Effector CD8-positive, alpha-beta T cell (primary cell): Measurements from ENCODE around the gene TDRD10.
"Not testable (repeated sequence)": the region's sequence is repeated elsewhere in the genome, so short reads cannot be mapped to it uniquely, and the experiment has no call there.

ENCODE experiments used
- DNase-seq: peaks from one replicate; lab custom pipeline; 2025; lab: John Stamatoyannopoulos, UW

The TDRD10 gene

DNA sequence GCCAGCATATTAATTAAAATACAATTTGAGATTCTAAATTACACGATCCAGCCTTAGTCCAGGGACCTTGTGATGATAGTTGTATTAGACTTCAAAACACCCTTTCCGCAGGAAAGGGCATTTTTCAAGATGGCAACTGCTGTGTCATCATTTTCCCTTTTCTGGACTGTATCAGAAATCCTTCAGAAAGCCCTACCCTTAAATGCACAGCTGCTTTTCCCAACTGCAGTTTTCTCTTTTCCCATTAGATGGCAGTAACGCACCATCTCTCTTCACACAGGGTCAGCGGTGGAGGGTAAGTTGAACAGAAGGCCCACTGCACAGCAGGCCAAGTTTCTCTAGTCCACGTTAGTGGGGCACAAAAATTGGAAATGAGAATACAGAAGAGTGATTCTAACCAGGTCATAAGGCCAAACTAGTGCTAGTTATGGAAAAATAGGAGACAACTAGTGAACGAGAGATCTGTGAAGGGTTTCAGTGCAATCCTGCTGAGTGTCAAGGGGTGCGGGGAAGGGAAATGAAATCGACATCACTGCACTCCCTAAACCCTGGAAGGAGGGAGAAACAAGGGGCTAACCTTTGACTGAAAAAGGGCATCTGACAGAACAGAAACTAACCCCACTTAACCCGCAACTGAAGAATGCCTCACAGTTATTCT, 22.1 kb upstream of the TDRD10 start:
- peak; percentile 30 for DNase-seq

DNA sequence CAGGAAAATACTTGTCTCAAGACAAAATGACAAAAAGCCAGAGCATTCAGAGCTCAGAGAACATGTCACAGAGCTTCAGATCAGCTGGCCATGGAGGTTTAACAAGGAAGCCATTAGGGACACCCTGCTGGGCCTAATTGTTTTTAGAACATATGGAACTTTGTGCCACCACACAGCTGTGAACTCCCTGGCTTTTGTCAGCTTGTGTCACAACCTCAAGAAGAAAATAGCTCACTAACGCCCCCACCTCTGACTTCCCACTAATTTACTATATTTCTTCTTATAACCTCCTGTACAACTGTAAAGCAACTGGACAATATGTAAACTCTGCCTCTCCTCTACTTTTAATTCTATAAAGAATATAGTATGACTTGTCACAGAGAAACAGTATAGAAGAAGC, 21.0 kb upstream of the TDRD10 start:
- DNase-seq, result no peak

DNA sequence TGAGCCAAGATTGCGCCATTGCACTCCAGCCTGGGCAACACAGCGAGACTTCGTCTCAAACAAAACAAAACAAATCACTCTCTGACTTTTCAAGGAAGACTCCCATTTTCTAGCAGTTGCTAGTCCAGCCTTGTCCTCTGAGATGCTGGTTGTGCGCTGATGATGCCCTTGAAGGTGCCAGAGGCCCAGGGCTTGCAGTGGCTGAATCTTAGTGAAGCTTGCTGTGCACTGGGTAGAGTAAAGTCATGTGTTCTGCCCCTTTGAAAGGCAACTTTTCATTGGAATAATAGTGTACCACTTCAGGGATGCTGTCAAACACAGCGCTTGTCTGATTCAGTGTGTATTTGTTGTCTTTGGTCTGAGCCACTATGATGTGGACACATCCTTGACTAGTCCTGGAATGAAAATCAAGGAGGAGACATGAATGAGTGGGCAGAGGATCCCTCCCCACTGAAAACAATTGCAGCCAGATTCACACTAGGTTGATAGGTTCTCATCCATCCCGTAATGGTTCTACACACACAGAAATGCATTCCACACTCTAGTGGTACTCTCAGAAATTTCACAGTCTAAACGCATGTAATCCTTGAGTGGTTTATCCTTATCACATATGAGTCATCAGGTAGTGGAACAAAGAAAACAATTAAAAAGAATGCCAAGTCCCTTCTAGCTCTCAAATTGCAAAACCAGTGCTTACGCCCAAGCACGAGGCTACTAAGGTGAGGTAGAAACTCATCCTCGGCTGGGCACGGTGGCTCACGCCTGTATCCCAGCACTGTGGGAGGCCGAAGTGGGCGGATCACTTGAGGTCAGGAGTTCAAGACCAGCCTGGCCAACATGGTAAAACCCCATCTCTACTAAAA, 17.8 kb upstream of the TDRD10 start:
- no peak for DNase-seq

DNA sequence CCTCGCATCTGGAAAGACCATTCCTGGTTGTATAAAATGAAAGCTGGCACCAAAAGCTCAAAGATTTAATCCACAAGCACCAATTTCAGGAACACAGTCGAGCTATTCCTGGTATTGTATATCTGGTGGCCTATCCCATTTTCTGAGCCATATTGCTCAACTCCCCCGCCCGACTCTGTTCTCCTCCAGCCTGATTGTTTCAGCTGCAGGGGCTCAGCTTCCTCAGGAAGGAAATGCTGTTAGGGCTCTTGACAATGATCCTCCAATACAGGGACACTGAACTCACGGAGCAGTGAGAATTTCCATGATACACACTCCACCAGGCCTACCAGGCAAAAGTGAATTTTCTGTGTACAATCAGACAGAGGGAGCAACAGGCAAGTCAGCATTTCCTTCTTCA, 16.9 kb upstream of the TDRD10 start:
- no peak for DNase-seq

DNA sequence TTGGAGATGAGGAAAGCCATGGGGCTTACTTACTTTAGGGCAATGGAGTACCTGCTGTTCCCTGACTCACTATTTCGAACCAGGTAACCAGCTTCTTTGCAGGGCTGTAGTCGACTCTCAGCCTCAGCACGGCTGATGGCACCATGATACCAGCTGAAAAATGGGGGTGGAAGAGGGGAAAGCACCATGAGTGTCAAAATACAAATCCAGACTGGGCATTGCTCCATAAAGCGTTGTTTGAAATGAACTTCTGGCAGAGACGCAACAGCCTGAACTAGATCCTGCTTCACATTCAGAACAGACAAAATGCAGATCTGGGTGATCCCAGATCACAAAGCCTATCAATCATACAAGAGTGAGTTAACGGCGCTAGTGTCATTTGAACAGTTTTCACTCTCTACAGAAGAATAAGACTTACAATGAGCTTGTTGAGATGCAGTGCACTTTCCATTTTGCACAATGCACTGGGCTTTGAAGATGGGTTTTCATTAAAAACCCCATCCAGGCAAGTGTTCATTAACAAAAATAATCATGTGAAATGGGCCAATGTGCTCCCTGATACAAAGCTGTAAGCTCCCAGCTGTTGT, 16.0 kb upstream of the TDRD10 start:
- DNase-seq, result no peak

DNA sequence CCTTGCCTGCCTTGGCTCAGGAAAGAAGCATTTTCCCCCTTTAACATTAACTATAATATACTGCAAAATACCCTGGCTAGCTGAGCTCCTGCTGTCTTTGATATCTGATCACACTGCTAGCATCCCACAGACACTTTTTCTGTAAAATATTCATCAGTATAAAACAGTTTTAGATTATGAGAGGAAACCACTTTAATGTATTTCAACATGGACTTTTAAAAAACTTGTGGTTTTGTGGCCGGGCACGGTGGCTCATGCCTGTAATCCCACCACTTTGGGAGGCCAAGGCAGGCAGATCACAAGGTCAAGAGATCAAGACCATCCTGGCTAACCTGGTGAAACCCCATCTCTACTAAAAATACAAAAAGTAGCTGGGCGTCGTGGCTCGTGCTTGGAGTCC, 15.3 kb upstream of the TDRD10 start:
- DNase-seq, result not testable (repeated sequence)

DNA sequence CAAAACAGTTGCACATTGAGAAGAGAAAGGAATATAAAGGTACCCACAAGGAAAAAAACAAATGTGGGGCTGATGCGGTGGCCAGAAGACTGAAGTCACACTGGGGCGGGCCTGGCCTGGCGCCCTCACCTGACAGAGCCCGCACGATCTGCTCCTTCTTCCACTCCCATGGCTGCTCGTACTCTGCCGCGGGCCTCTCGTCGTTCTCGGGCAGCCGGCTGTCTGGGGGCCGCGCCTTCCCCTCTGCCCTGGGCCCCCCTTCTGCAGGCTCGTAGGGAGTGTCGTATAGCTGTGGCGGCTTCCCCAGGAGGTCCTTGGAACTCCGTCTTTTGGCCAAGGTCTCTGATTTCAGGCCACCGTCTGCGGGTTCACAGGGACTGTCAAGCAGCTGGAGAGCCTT, 13.1 kb upstream of the TDRD10 start:
- DNase-seq, result no peak

DNA sequence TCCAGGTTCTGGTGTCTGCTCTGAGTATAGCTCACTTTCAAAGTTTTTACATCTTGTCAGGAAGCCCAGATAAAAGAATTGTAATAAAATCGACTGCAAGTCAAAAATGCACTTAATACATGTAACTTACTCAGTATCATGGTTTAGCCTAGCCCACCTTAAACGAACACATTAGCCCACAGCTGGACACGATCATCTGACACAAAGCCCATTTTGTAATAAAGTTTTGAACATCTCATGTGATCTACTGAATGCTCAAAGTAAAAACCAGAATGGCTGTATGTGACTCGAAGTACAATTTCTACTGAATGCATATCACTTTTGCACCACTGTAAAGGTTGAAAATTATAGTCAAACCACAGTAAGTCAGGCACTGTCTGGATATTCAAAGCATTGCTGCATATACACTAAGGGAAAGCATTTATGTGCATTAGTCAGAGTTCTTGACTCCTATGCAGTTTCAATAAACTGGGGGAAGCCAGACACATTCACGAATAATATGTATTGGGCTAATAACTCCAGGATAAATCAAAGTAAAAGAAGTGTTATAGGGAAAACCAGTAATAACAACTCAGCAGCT, 12.2 kb upstream of the TDRD10 start:
- DNase-seq, result no peak

DNA sequence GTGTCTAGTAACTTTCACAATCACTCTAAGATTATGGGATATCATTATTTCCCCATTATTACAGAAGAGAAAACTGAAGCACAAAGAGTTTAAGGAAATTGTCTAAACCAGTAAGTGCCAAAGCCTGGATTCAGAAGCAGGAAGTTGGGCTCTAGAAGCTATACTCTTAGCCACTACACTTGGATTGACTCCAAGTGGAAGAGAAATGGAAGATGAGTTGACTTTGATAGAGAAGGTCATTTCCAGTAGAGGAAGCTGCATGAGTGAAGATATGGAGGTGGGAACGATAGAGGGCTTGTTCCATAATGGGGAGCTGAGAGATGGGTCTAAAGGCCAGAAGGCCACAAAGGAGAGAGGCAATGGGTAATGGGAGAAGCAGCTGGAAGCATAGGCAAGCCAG, 11.7 kb upstream of the TDRD10 start:
- no peak for DNase-seq

DNA sequence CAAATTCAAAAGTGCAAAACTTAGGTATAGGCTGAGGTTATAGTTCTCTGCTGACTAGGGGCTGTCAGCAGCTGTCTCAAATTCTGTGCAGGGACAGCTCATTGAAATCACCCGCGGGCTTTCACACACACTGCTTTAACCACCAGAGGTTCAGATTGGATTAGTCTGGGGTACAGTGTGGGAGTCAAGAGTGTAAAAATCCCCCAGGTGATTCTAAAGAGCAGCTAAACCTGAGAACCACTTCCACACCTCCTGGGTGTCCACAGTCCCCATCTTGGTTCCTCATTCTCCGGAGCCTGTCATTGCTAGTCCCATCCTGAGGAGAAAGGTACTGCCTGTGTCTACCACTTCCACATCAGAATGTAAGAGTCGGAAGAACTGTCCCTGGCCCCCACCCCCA, 9.9 kb upstream of the TDRD10 start:
- DNase-seq, result no peak

DNA sequence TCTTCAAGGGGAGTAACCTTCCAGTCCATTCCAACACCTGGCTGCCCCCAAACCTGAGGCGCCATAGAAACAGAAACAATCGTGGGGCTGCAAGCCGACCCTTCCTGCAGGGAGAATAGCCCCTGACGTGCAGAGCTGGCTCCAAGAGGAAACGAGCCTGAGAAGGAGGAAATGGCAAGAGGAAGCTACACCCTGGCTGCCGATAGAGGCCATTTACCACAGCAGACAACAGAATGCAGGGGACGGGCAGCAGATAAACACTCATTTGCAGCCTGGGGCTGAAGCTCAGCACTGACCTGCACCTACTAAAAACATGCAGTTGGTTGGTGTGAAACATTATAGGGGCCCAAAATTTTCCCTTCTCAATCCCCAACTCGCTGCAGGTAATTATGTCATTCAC, 8.7 kb upstream of the TDRD10 start:
- no peak for DNase-seq

DNA sequence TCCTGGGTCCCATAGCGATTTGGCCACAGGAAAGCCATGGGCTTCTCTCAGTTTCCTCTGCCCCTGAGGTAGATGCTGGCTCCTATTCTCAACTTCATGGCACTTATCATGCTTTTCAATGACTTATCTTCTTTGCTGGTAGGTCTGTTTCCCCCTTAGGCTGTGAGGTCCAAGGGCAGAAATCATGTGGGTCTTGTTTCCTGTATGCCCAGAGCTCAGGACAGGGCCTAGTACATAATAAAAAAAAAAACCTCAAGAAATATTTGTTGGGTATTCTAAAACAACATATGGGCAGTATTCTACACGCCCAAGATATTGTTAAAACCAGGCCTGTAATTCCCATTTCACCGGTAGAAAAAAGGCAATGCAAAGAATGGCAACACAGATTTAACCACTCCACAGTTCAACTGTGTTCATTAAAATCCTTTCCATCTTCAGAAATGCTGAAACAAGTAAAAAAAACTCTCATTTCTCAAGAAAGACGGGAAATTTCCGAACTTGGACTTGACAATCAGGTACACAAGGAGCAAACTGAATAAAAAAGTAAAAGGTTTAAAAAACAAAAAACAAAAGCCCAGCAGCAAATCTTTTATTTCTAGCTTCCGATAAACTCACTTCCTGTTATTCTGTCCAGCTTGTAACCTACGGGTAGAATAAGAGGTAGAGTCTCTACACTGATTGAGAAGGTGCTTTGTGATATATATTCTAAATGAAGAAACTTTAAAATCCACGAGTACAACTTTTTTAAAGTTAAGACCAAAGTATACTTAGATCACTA, 6.3 kb upstream of the TDRD10 start:
- no peak for DNase-seq

DNA sequence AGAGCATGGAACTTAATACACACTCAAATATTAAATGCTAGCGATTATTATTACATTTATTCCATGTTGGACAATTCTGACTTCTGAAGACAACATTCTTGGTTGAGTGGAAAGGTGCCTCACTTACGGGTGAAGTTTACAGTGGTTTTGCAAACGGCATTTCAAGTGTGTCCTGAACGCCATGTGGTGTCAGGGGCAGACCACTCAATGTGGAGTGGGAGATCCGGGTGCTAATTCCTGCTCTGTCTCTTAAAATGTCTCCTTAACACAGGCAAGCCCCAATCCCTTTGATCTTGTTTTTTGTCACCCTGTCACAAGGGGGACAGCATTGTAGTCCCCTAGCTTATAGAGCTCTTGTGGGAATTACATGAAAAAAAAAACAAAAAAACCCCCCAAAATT, 5.6 kb upstream of the TDRD10 start:
- no peak for DNase-seq

DNA sequence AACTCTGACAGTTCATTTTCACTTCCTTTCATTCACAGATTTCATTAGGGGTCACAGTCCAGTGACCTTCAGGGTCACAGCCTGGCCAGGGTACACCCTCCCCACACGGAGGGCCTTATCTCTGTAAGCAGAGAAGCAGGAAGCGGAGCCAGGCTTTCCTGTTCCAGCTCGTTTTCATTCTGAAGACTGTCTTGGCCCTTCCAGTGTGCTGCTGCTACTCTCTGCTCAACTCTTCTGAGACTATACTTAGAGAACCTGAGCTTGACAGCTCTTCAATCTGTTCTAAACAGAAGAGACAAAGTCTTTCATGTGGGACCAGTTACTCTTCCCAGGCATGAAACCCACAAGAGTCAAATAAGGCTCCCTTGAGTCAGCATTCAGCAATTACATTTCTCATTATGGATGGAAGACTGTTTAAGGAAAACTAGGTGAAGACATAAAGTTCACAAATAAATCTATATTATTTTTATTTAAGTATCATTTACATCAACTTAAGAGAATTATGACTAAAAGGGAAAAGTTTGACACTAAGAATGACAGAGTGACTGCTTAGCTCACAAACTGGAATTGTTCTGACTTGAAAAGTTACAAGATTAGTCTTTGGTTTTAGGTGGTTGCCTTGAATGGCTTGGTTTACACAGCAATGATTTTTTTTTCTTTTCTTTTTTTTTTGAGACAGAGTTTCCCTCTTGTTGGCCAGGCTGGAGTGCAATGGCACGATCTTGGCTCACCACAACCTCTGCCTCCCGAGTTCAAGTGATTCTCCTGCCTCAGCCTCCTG, 4.8 kb upstream of the TDRD10 start:
- DNase-seq, result no peak

DNA sequence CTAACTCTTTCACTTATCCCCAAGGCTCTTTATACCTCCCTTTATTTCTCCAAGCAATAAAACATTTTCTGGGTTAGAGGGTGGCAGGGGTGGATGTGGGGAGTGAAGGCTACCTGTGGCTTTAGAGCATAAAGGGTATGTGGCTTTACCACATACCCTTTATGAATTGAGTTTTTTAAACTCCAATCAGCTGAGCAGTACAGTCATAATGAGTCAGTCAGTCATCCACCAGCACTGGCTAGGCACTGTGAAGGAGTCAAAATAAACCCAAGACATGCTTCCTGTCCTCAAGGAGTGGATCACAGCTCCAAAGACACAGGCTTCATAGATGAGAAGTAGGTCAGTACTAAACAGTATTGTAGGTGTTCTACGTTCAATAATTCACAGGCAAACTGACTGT, 2.6 kb upstream of the TDRD10 start:
- DNase-seq, result no peak

DNA sequence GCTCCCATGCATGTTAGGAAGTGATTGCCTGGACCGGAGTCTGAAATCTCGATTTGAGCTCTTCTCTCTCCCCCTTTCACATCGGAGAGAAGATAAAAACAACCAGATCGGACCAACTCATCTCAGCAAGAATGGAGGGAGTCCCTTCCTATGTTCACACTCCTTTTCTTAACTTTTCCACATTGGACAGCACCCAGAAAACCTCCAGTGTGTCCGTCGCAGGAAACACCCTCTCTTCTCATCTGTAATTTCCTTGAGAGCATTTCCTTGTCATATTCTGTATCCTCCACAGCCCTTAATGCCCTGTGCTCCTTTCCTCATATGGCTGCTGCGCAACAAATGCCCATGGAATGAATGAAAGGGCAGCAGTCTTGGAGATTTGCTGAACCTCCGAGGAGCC, 1.5 kb upstream of the TDRD10 start:
- DNase-seq, result no peak

DNA sequence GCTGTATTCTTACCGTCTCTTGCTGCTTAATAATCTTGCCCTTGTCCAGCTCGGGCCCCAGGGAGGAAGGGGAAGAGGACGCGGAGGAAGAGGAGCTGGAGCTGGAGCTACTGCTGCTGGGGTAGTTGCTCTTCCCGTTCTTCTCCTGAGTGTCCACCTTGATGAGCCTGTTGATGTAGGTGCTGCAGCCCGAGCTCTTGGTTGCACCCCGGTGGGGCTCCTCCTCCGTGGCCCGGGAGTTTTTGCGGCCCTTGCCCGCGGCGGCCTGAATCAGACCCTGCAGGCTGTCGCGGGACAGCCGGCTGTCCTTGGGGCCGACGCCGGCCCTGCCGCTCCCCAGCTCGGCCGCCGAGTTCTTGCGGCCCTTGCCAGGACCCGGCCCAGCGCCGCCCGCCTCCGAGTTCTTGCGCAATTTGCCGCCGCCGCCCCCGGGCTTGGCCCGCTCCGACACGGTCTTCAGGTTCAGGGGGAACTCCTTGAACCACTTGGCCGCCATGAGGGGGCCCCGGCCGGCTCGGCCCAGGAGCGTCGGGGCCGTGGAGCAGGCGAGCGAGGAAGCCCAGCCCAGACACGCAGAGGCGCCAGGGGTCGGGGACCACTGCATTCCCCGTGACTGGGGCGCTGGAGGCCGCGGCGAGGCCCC, 475 bp upstream of the TDRD10 start:
- DNase-seq, result no peak

DNA sequence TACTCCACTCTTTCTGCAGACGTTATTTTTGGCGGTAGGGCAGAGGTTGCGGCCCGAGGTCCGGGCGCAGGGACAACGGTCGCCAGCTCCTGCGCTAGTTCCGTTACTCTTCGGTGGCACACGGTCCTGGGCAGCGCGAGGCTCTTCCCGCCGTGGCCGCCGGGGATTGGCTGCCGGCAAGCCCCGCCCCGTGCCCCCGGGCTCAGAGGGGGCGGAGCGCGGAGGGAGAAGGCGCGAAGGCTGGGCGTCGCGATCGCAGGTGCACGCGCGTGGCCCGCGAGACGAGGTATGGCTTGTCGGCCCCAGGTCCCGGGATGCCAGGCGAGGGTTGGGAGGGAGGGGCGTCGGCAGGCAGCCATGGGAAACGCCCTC, 711 bp downstream of the TDRD10 start:
- no peak for DNase-seq

DNA sequence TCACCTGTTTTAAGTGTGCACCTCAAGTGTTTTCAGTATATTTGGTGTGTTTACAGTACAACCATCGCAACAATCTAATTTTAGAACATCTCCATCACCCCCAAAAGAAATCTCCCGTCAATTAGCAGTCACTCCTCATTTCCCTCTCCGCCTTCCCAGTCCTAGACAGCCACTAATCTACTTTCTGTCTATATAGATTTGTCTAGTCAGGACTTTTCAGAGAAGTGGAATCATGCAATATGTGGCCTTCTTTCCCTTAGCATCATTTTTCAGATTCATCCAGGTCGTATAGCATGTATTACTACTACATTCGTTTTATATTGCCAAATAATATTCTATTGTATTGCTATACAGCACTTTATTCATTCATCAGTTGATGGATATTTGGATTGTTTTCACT, 1.9 kb downstream of the TDRD10 start:
- no peak for DNase-seq

DNA sequence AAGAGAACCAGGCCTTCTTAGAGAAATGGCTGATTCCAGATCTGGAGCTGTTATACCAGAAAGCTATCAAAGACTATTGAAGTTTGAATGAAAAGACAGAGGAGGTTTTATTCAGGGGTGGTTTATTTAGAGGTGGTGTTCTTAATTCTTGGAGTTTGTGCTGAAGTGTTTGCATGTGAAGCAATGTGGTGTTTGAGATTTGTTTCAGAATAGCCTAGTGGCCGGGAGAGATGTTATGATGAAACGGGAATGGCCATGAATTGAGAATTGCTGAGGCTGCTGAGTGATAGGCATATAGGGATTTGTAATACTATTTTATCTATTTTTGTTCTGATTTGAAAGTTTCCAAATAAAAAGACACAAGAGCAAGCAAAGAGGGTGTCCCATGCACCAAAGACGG, 10.7 kb downstream of the TDRD10 start:
- no peak for DNase-seq

DNA sequence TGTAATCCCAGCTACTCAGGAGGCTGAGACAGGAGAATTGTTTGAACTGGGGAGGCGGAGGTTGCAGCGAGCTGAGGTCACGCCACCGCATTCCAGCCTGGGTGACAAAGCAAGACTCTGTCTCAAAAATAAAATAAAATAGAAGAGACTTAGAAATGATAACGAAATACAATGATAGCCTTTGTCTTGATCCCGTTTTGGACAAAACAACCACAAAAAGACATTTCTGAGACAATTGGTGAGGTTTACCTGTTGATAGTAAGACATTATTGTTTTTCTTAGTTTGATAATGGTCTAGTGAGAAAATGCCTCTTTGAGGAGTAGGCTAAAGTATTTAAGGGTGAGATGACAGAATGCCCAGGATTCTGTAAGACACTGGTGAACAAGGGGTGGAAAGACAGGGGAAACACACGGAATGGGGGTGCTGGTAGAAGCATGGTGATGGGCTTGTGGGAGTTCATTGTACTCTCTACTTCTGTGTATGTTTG, 12.1 kb downstream of the TDRD10 start:
- DNase-seq, result no peak
